Activated CD4-positive, alpha-beta memory T cell treated with anti-CD3 and anti-CD28 coated beads, Interleukin-2, amount 10 ng/mL, durations not matched to agents 7 days and 5 days (primary cell): ENCODE measurements around the gene GAS6. TPM values are rescaled to one million over a fixed set of nuclear protein-coding genes. Genes with fewer than 3 reads are reported as not detected.

Experiments
- CTCF ChIA-PET: fragments of 350-600 bp; sonication (Branson Sonifier 250); formaldehyde crosslinking; loops from one replicate; lab custom pipeline; 2021; ENCODE audit warnings: antibody characterized with exemption, inconsistent platforms; lab: Charles Lee
- POLR2A ChIA-PET: fragments of 350-600 bp; sonication (Branson Sonifier 250); formaldehyde crosslinking; loops from one replicate; lab custom pipeline; 2021; ENCODE audit warnings: antibody characterized with exemption; lab: Charles Lee
- DNase-seq: peaks from one replicate; pipeline ENCODE4 v3.0.0-alpha.2; 2020
- H3K27ac Mint-ChIP-seq: one replicate; pipeline ENCODE4 v1.8.0; 2021; ENCODE audit warnings: mild to moderate bottlenecking, mixed read lengths
- H3K27me3 Mint-ChIP-seq: one replicate; pipeline ENCODE4 v1.8.0; 2021; ENCODE audit warnings: mixed read lengths
- H3K36me3 Mint-ChIP-seq: one replicate; pipeline ENCODE4 v1.8.0; 2021; ENCODE audit warnings: low read depth, mixed read lengths
- H3K4me1 Mint-ChIP-seq: one replicate; pipeline ENCODE4 v1.8.0; 2021; ENCODE audit warnings: mixed read lengths
- H3K4me3 Mint-ChIP-seq: one replicate; pipeline ENCODE4 v1.8.0; 2021; ENCODE audit warnings: mild to moderate bottlenecking, mixed read lengths
- H3K9me3 Mint-ChIP-seq: one replicate; pipeline ENCODE4 v1.8.0; 2021; ENCODE audit warnings: mixed read lengths
- total RNA-seq, 2 experiments: library from RNA; stranded (reverse); gene quantifications; one replicate each; pipeline ENCODE4 v1.2.3, GENCODE V29; 2021

The GAS6 gene
- total RNA-seq, 2 experiments from 2014 or later = 1.3 to 1.8 TPM

DNA sequence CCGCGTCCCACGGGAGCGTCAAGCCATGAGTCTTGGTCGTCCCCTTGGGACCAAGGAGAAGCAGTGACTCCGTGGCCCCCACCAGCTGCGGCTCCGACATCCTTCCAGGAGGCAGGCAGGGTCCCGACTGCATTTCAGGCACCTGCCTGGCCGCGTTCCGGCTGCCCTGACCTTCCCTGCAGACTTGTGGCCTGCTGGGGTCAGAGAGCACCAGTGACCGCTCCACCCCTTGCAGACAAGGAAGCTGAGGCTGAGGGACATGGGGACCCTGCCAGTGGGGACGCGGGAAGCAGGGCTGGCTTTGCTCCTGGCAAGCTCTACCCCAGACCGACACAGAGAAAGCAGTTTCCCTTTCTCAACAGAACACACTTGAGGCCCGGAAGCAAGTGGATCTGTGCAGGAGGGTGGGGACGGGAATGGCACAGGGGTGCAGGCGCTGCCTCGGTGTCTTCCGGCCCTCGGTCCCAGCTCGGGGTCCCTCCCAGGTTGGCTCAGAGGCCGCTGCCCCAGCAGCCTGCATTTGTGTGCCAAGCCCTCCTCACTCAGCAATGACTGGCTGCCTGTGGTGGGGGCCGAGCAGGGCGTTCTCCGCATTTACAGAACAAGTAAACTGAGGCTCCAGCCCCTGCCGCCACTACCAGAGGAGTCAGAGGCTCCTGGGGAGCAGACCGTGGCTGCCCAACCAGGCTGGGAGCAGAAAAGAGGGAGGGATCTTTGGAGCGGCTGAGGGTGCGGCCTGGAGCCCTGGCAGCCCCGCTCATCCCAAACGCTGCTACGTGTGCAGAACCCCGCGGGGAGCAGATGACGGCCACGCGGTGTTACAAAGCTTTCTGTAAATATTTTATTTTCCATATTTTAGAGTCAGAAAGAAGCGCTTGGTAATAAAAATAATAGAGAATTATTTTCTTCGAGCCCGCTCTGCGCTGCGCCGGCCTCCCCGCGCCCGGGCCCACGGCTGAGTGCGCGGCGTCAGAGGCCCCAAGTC lies 43.9 kb downstream of the GAS6 start:
- Mint-ChIP-seq H3K36me3 (peaks cover 3% of the 10 kb centered on the region), H3K27ac (no peak overlapping the region), H3K4me1 (peaks cover 22% of the 10 kb centered on the region), H3K4me3 (no peak overlapping the region), H3K27me3 (no peaks in the 10 kb centered on the region), H3K9me3 (no peaks in the 10 kb centered on the region)
- DNase-seq = no peak
- POLR2A ChIA-PET = no interaction called here
- CTCF ChIA-PET = no interaction called here

- H3K36me3 Mint-ChIP-seq = peaks cover 3% of the 10 kb centered on the region
- H3K4me3 Mint-ChIP-seq = no peak overlapping the region
- no peak overlapping the region for H3K27ac Mint-ChIP-seq
- no peaks in the 10 kb centered on the region for H3K9me3 Mint-ChIP-seq
- CTCF ChIA-PET = no interaction called here
- H3K27me3 Mint-ChIP-seq = no peaks in the 10 kb centered on the region
- no peak for DNase-seq
- peaks cover 23% of the 10 kb centered on the region for H3K4me1 Mint-ChIP-seq
- POLR2A ChIA-PET = no interaction called here
Observed at GRCh38 chr13:113819341-113819730, 44.5 kb downstream of the GAS6 start.

DNA sequence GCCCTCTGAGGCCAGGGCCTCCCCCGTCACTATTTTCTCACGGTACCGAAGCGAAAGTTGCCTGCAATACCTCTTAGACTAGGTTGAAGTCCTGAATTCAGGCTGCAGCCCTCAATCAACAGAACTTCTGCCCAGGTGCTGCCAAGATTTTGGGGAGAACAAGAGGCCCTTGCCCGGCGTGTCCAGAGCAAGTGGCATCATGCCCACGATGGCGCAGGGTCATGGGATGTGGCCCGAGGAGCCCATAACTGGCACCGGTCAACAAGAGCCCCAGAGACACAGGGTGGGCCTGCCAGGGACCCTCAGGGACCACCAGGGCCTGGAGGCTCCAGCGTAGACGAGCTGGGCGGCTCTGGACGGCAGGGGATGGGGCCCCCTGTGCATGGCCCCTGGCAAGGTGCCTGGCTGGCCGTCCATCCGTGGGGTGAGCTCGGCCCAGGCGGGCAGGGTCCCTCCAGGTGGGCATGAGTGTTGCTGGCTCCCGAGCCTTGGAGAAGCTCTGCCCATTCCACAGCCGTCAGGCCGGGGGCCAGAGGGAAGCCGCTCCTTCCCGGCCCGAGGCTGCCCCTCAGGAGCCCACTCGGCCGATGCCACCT lies 45.1 kb downstream of the GAS6 start:
- CTCF ChIA-PET = no interaction called here
- POLR2A ChIA-PET = interaction anchor here (0.7 kb wide), 1 partner anchor 402 kb away, joined by 3 read pairs; no protein-coding TSS in a partner anchor

GRCh38 chr13:113817860-113818691 lies 45.8 kb downstream of the GAS6 start:
- CTCF ChIA-PET = no interaction called here
- POLR2A ChIA-PET = interaction anchor here (0.7 kb wide), 1 partner anchor 402 kb away, joined by 3 read pairs; no protein-coding TSS in a partner anchor

More for the DNA sequence above, 45.1 kb downstream of the GAS6 start:
- Mint-ChIP-seq H3K4me3 (no peak overlapping the region), H3K4me1 (peaks cover 23% of the 10 kb centered on the region), H3K9me3 (no peaks in the 10 kb centered on the region), H3K36me3 (peaks cover 3% of the 10 kb centered on the region), H3K27ac (no peak overlapping the region), H3K27me3 (no peaks in the 10 kb centered on the region)
- DNase-seq = no peak

DNA sequence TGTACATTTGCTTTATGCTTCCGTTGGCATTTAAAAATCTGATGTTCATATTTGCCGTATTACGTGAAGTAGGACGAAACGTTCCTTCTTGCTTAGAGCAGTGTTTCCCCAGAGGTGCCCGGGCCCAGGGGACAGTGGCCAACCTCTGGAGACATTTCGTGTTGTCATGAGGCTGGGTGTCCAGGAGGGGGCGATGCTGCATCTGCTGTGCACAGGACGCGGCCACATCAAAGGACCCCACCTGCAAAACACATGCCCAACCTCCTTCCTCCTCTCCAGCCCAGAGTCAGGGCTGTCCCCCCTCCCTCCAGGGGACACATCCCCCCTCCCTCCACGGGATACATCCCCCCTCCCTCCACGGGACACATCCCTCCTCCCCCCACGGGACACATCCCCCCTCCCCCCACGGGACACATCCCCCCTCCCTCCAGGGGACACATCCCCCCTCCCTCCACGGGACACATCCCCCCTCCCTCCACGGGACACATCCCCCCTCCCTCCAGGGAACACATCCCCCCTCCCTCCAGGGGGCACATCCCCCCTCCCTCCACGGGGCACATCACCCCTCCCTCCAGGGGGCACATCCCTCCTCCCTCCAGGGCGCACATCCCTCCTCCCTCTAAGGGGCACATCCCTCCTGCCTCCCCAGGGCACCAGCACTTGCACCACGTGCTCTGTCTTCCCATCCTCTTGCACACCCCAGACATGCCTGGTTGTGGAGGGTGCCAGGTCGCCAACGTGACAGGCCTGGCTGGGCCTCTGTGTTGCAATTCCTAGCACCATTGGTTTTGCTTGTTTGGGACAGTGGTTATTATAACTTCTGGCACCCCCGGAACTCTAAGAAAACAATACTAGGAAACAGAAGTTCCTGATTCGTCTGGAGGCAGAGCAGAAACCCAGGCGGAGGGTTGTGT lies 46.7 kb downstream of the GAS6 start:
- Mint-ChIP-seq H3K36me3 (no peaks in the 10 kb centered on the region), H3K27ac (peak overlapping the region; percentile 45), H3K4me1 (peaks cover 23% of the 10 kb centered on the region), H3K9me3 (no peaks in the 10 kb centered on the region), H3K4me3 (peak overlapping the region; percentile 72), H3K27me3 (no peaks in the 10 kb centered on the region)
- CTCF ChIA-PET = interaction anchor here (0.6 kb wide), 1 partner anchor 393 kb away, joined by 3 read pairs; no protein-coding TSS in a partner anchor
- POLR2A ChIA-PET = no interaction called here
- DNase-seq = peak; percentile 87

More at GRCh38 chr13:113817860-113818691, 45.8 kb downstream of the GAS6 start:
- no peak overlapping the region for H3K27ac Mint-ChIP-seq
- no peak overlapping the region for H3K4me3 Mint-ChIP-seq
- peaks cover 23% of the 10 kb centered on the region for H3K4me1 Mint-ChIP-seq
- no peak for DNase-seq
- no peaks in the 10 kb centered on the region for H3K9me3 Mint-ChIP-seq
- H3K27me3 Mint-ChIP-seq = no peaks in the 10 kb centered on the region
- no peaks in the 10 kb centered on the region for H3K36me3 Mint-ChIP-seq

GRCh38 chr13:113816254-113816929 lies 47.5 kb downstream of the GAS6 start:
- Mint-ChIP-seq H3K4me1 (peaks cover 23% of the 10 kb centered on the region), H3K27me3 (no peaks in the 10 kb centered on the region), H3K9me3 (no peaks in the 10 kb centered on the region), H3K27ac (no peak overlapping the region), H3K36me3 (no peaks in the 10 kb centered on the region), H3K4me3 (peak overlapping the region; percentile 89)
- ChIA-PET POLR2A (no interaction called here), CTCF (interaction anchor here (0.6 kb wide), 1 partner anchor 394 kb away, joined by 3 read pairs; no protein-coding TSS in a partner anchor)
- no peak for DNase-seq

- Mint-ChIP-seq H3K27me3 (no peaks in the 10 kb centered on the region), H3K9me3 (peaks cover under 1% of the 10 kb centered on the region), H3K27ac (peak overlapping the region; percentile 56), H3K36me3 (no peaks in the 10 kb centered on the region), H3K4me1 (peaks cover 23% of the 10 kb centered on the region), H3K4me3 (peak overlapping the region; percentile 89)
- ChIA-PET POLR2A (no interaction called here), CTCF (no interaction called here)
- DNase-seq = peak; percentile 39
Observed at GRCh38 chr13:113815151-113816058, 48.5 kb downstream of the GAS6 start.

DNA sequence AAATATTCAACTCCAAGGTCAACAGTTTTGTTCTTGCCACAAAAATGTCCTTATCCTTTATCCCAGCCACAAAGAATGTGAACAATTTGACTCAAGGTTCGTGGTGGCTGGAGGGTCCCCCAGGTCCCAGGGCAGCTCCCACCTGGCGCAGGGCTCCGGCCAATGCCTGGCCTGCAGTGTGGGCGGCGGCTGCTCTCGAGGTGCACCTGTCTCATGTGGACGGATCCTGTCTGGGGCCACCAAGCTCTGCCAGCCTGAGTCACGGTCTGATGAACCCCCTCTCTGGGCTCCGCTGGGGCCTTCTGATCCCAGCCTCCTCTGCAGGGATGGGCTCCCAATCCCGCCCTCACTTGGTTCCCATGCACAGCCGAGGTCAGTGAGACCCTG lies 49.4 kb downstream of the GAS6 start:
- Mint-ChIP-seq H3K4me1 (peaks cover 23% of the 10 kb centered on the region), H3K36me3 (no peaks in the 10 kb centered on the region), H3K27ac (no peak overlapping the region), H3K9me3 (peaks cover 6% of the 10 kb centered on the region), H3K27me3 (no peaks in the 10 kb centered on the region), H3K4me3 (no peak overlapping the region)
- ChIA-PET POLR2A (no interaction called here), CTCF (no interaction called here)
- no peak for DNase-seq

DNA sequence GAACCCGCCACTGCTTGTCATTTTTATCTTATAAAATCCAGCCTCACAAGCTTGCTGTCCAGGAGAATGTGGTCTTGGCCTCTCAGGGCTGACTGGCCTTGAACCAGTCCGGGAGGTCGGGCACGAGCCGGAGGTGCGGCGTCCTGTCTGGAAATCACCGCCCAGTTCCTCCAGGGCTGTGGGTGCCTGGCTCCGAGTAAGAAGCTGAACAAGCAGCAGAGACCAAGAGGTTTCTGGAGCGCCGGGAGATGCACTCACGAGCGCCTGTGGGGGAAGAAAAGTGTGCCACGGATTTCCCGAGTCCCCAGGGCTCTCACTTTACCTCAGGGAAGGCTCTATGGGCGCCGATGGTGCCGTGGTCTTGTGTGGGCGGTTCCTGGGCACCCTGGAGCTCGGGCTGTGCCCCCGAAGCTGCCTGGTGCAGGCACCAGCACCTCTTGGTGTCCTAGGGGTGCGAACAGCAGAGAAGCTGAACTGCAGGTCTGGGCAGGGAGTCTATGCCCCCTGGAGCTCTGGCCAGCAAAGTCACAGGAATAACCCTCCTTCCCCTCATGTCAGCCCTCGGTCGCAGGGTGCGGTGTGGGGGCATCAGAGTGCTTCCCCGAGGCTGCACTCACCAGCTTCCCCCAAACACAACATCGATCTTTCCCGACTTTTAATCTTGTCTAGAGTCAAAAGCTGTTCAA lies 50.0 kb downstream of the GAS6 start:
- Mint-ChIP-seq H3K9me3 (peaks cover 6% of the 10 kb centered on the region), H3K4me3 (no peak overlapping the region), H3K4me1 (peaks cover 23% of the 10 kb centered on the region), H3K36me3 (no peaks in the 10 kb centered on the region), H3K27me3 (no peaks in the 10 kb centered on the region), H3K27ac (no peak overlapping the region)
- ChIA-PET POLR2A (no interaction called here), CTCF (interaction anchor here (0.6 kb wide), 1 partner anchor 154 kb away, joined by 3 read pairs; no protein-coding TSS in a partner anchor)
- DNase-seq = no peak

- CTCF ChIA-PET = no interaction called here
- Mint-ChIP-seq H3K4me1 (peaks cover 23% of the 10 kb centered on the region), H3K36me3 (no peaks in the 10 kb centered on the region), H3K27ac (no peak overlapping the region), H3K9me3 (peaks cover 6% of the 10 kb centered on the region), H3K4me3 (no peak overlapping the region), H3K27me3 (no peaks in the 10 kb centered on the region)
- POLR2A ChIA-PET = no interaction called here
- DNase-seq = no peak
Observed at GRCh38 chr13:113813070-113813748, 50.7 kb downstream of the GAS6 start.
